ENCODE measurements around the gene RFTN1. TPM values are rescaled to one million over a fixed set of nuclear protein-coding genes. Genes with fewer than 3 reads are reported as not detected.

RFTN1 gene
- total RNA-seq, 4 donors from 2014 or later = 11.2 to 39.5 (median 25.6) TPM

- 48 to 52% methylated on average over 3 of the region's 3 CpGs for WGBS, 2 donors
- intact Hi-C loops (cut with DNase I; ENCODE audit: low total_unique reads) = no loop called here
- no peak overlapping the region for H3K4me3 ChIP-seq (ENCODE audit: low read depth, poor library complexity, severe bottlenecking)
- TF ChIP-seq POLR2A (IDR thresholded peaks at IDR 0.05) (no peak), CTCF (IDR thresholded peaks at IDR 0.05) (no peak)
- no peak for DNase-seq (ENCODE audit: low spot score in 2 of 2)
These were observed 32.0 kb downstream of the RFTN1 start for GRCh38 chr3:16481546-16481897.

DNA sequence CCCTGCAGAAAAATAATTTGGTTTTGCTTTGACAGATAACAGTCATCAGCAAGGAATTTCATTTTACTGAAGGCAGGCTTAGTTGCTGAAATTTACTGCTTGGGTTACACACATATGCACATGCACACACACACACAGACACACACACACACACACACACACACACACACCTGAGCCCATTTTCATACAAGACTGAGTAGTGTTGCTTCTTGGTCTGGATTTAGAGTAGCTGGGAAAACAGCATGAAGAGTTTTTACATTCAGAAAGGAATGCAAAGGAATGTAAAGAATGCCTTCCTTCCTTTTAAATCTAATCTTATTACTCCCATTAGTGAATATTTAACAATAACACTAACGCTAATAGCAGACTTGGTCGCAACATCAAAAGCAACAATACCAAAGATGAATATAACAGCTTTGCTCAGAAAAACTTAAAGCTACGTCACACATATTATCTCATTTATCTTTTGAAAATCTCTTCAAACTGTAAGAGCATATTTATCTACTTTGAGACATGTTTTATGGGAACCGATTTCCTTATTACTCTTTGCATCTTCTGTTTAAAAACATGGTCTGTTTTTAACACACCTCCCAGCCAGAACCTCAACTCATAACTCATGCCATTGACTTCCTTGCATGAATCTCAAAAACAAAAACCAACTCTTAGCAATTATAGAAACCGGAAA lies 32.5 kb downstream of the RFTN1 start:
- WGBS, 2 donors = 39 to 44% methylated on average over 5 of the region's 5 CpGs
- no peak overlapping the region for H3K4me3 ChIP-seq (ENCODE audit: low read depth, poor library complexity, severe bottlenecking)
- intact Hi-C loops (cut with DNase I; ENCODE audit: low total_unique reads) = no loop called here
- no peak for TF ChIP-seq POLR2A (IDR thresholded peaks at IDR 0.05)
- TF ChIP-seq CTCF (IDR thresholded peaks at IDR 0.05) = no peak
- no peak for DNase-seq (ENCODE audit: low spot score in 2 of 2)

DNA sequence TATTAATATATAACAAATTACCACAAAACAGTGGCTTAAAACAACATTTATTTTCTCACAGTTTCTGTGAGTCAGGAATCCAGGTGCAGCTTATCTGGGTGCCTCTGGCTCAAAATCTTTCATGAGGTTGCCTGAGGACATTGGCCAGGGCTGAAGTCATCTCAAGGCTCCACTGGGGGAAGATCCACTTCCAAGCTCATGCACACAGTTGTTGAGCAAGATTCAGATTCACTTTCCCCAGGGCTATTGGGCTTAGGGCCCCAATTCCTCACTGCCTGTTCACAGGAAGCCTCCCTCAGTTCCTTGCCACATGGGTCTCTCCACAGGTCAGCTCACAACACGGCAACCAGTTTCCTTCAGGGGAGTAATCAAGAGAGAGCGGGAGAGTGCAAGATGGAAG lies 35.0 kb downstream of the RFTN1 start:
- TF ChIP-seq CTCF (IDR thresholded peaks at IDR 0.05) = no peak
- TF ChIP-seq POLR2A (IDR thresholded peaks at IDR 0.05) = no peak
- intact Hi-C loops (cut with DNase I; ENCODE audit: low total_unique reads) = no loop called here
- DNase-seq (ENCODE audit: low spot score in 2 of 2) = no peak
- H3K4me3 ChIP-seq (ENCODE audit: low read depth, poor library complexity, severe bottlenecking) = no peak overlapping the region
- 78 to 83% methylated on average over 2 of the region's 2 CpGs for WGBS, 2 donors

DNA sequence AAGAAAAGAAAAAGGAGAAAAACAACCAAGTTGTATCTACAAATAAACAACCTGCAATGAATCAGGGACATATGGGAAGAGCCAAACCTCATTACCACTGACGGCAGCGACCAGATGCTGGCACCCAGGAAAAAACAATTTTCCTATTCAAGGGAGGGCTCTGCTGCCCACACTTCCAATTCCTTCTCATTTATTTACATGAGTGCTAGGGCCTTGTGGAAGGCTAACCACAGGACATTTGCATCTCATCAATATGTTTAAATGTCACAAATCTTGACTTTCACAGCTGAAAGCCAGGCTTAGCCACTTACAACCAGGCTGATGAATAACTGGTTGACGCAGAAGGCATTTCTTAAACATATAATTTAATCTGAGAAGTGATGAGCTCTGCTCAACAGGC lies 36.0 kb downstream of the RFTN1 start:
- 76 to 82% methylated on average over 3 of the region's 3 CpGs for WGBS, 2 donors
- TF ChIP-seq POLR2A (IDR thresholded peaks at IDR 0.05) = no peak
- no peak for TF ChIP-seq CTCF (IDR thresholded peaks at IDR 0.05)
- H3K4me3 ChIP-seq (ENCODE audit: low read depth, poor library complexity, severe bottlenecking) = no peak overlapping the region
- no peak for DNase-seq (ENCODE audit: low spot score in 2 of 2)
- intact Hi-C loops (cut with DNase I; ENCODE audit: low total_unique reads) = no loop called here

DNA sequence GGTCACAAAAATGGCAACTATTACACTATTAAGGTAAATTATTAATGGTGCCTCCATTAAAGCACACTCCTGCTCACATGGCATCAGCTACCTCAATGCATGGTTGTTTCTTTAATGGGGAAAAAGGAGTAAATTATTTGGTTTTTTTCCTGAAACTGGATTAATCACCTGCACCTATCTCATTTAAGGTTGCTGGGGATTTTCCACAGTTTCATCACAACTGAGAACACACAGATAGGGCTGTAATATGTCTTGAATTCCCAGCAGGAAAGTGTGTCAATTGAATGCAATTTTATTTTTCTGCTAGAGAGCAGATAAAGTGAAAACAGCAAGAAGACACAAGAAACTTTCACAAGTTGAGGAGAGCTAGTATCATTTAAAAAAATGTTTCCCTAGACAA lies 36.4 kb downstream of the RFTN1 start:
- TF ChIP-seq POLR2A (IDR thresholded peaks at IDR 0.05) = no peak
- TF ChIP-seq CTCF (IDR thresholded peaks at IDR 0.05) = no peak
- intact Hi-C loops (cut with DNase I; ENCODE audit: low total_unique reads) = no loop called here
- H3K4me3 ChIP-seq (ENCODE audit: low read depth, poor library complexity, severe bottlenecking) = no peak overlapping the region
- no peak for DNase-seq (ENCODE audit: low spot score in 2 of 2)

- 60 to 65% methylated on average over 5 of the region's 5 CpGs for WGBS, 2 donors
- TF ChIP-seq POLR2A (IDR thresholded peaks at IDR 0.05) = no peak
- TF ChIP-seq CTCF (IDR thresholded peaks at IDR 0.05) = no peak
- intact Hi-C loops (cut with DNase I; ENCODE audit: low total_unique reads) = no loop called here
These were observed 36.9 kb downstream of the RFTN1 start for GRCh38 chr3:16476636-16477035.

More at GRCh38 chr3:16476636-16477035, 36.9 kb downstream of the RFTN1 start:
- no peak for DNase-seq (ENCODE audit: low spot score in 2 of 2)
- no peak overlapping the region for H3K4me3 ChIP-seq (ENCODE audit: low read depth, poor library complexity, severe bottlenecking)

Data from lower leg skin (tissue), 4 donors.